Lung (tissue), 12 donors: ENCODE measurements around the gene CD47. TPM values are rescaled to one million over a fixed set of nuclear protein-coding genes. Genes with fewer than 3 reads are reported as not detected.

ENCODE experiments used
- ATAC-seq: fragments of 200-7000 bp; cut with Tn5 transposase; one replicate; pipeline ENCODE4 v1.9.1; 2020; ENCODE audit warnings: moderate number of reproducible peaks; ENCODE audit not compliant: insufficient read depth, low FRiP score
- DNase-seq, 3 donors: peaks; one replicate each; pipeline ENCODE4 v3.0.0-alpha.2; 2013 to 2017
- H3K27ac ChIP-seq, 2 donors: one replicate each; pipeline ENCODE4 v1.5.1; 2013; ENCODE audit warnings: mild to moderate bottlenecking in 2 of 2, moderate library complexity in 2 of 2, control low read depth in 1 of 2, inconsistent platforms in 1 of 2, low read depth in 1 of 2, low read length in 1 of 2
- H3K27me3 ChIP-seq, 3 donors: one replicate each; pipeline ENCODE4 v1.5.1; 2013; ENCODE audit warnings: low read length in 2 of 3; ENCODE audit not compliant: control insufficient read depth in 3 of 3, insufficient read depth in 3 of 3
- H3K36me3 ChIP-seq, 4 donors: one replicate each; pipeline ENCODE4 v1.5.1; 2013; ENCODE audit warnings: low read length in 4 of 4, mild to moderate bottlenecking in 1 of 4, moderate library complexity in 1 of 4; ENCODE audit not compliant: control insufficient read depth in 4 of 4, insufficient read depth in 4 of 4
- H3K4me1 ChIP-seq, 5 donors: one replicate each; pipeline ENCODE4 v1.5.1; 2013; ENCODE audit warnings: low read length in 5 of 5, mild to moderate bottlenecking in 2 of 5, moderate library complexity in 1 of 5; ENCODE audit not compliant: control insufficient read depth in 5 of 5, insufficient read depth in 5 of 5
- H3K4me3 ChIP-seq: one replicate; pipeline ENCODE4 v1.5.1; 2013; ENCODE audit warnings: mild to moderate bottlenecking, control low read depth, moderate library complexity
- H3K9ac ChIP-seq, 2 donors: one replicate each; pipeline ENCODE4 v1.5.1; 2013; ENCODE audit warnings: low read length in 2 of 2, control low read depth in 1 of 2; ENCODE audit not compliant: insufficient read depth in 1 of 2
- H3K9me3 ChIP-seq, 4 donors: one replicate each; pipeline ENCODE4 v1.5.1; 2013; ENCODE audit warnings: low read length in 3 of 4, mild to moderate bottlenecking in 1 of 4, moderate library complexity in 1 of 4; ENCODE audit not compliant: control insufficient read depth in 4 of 4, insufficient read depth in 3 of 4
- CTCF ChIP-seq: IDR thresholded peaks from 2 replicates; pipeline ENCODE4 v1.5.1; 2012; ENCODE audit warnings: mild to moderate bottlenecking; ENCODE audit errors: control extremely low read depth, extremely low read depth
- WGBS, 2 donors: extraction: QIAGEN DNeasy Blood & Tissue Kit; methylation state at CpG; one replicate each; pipeline ENCODE4 v1.1.7; 2013; 5-methylcytosine and 5-hydroxymethylcytosine counted together
- polyA plus RNA-seq, 2 donors: library from polyadenylated mRNA; stranded (reverse); fragments of 200-250 nt; gene quantifications; one replicate each; pipeline ENCODE4 v1.2.1, GENCODE V29; 2013
- total RNA-seq, 2 donors: library from RNA; depleted of rRNA in 1 of 2; stranded (reverse); fragments of >200 nt in 1 of 2; gene quantifications; one replicate each; pipeline ENCODE4 v1.2.1, GENCODE V29; 2014 to 2021
- donor health status: control.
- donor health status: control.
- donor health status: Bipolar disorder and iron deficiency.
- donor health status: healthy.
- donor health status: DM: yes; HTN: yes; CAD: no.

Gene CD47
- total and polyA plus RNA-seq, 4 donors: 115 to 410 (median 133) TPM

DNA sequence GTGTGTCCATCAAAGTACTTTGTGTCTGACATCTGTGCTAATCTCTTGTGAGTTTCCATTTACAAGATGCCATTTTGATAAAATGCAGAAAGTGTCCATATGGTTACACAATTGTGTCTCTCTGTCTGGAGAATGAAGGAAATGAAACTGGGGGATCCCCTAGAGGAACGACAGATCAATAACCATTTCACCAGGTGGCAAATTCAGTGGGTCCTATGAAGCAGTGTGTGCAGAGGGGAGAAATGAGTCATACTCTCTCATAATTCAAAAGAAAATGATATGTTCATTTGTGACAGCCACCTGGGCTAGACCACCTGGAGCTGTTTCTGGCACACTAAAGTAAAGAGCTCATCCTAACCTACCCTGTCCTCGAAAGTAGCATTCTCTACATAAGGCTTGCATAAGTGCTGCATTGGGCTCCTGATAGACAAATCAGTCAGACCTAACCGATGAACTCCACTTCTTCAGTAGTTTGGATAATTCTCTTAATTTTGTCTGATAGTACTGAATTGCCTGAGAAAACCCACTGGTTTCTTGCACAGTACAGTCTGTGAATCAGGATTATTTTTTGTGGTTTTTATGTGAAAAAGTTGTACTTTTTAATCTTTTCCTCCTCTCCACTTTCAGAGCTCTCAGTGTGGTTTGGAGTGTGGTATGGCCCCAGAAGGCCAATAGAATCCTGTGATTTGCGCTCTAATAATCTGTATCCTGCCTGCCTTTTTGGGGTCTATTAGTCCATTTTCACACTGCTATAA, 10.3 kb upstream of the CD47 start:
- Histone ChIP-seq H3K36me3 (no peaks in the 10 kb centered on the region), H3K9me3 (no peaks in the 10 kb centered on the region), H3K27ac (no peak overlapping the region), H3K4me1 (peaks cover 0 to 10% (median 4%) of the 10 kb centered on the region in 5 donors), H3K4me3 (no peak overlapping the region), H3K27me3 (no peaks in the 10 kb centered on the region), H3K9ac (no peak overlapping the region)
- ATAC-seq (no peak), DNase-seq (no peak)
- WGBS, 2 donors: 72 to 81% methylated on average over 4 of the region's 4 CpGs
- TF ChIP-seq CTCF: no peak

- Histone ChIP-seq H3K4me1 (peaks cover 0 to 10% (median 4%) of the 10 kb centered on the region in 5 donors), H3K27ac (no peak overlapping the region), H3K9ac (no peak overlapping the region), H3K36me3 (no peaks in the 10 kb centered on the region), H3K27me3 (no peaks in the 10 kb centered on the region), H3K4me3 (no peak overlapping the region), H3K9me3 (no peaks in the 10 kb centered on the region)
- no peak for ATAC-seq
- WGBS, 2 donors: 30 to 69% methylated on average over 9 of the region's 9 CpGs
- TF ChIP-seq CTCF: no peak
- no peak for DNase-seq
Measured at GRCh38 chr3:108099679-108100428, 9.0 kb upstream of the CD47 start.

DNA sequence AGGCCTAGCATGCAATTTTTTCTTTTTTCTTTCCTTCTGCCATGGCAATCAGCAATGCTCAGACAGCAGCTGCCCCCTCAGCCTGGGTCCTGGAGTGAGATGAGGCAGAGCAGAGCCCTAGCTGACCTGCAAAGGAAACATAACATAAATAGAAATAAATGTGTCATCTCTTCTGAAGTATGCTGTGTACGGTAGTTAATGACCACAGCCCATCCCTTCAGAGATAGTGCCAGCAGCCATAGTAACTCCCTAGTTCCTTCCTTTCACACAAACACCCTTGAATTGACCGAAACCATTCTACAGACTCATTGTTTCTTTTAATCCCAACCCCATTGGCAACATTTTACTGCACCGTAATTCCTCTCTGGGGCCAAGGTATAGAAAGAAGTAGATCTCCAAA, 8.4 kb upstream of the CD47 start:
- Histone ChIP-seq H3K27me3 (no peaks in the 10 kb centered on the region), H3K9me3 (no peaks in the 10 kb centered on the region), H3K4me1 (peaks cover 0 to 6% (median 2%) of the 10 kb centered on the region in 5 donors), H3K36me3 (no peaks in the 10 kb centered on the region), H3K9ac (no peak overlapping the region), H3K27ac (no peak overlapping the region), H3K4me3 (no peak overlapping the region)
- DNase-seq (no peak), ATAC-seq (no peak)
- WGBS, 2 donors: 47 to 53% methylated on average over 3 of the region's 3 CpGs
- no peak for TF ChIP-seq CTCF
